A549 (cell line): Measurements from ENCODE around the gene TRMT2A.

Source experiments
- MAZ ChIP-seq: fragments of 150-350 bp; IDR thresholded peaks from 2 replicates; pipeline ENCODE4 v1.6.1; 2014; ENCODE audit warnings: antibody characterized with exemption, low read depth, low read length, borderline replicate concordance
- POLR2A ChIP-seq: IDR thresholded peaks from 2 replicates; pipeline ENCODE4 v1.6.1; 2012; ENCODE audit warnings: mild to moderate bottlenecking, low read length
- SMC3 ChIP-seq: fragments of >200 bp; sonication (Bioruptor Twin); formaldehyde crosslinking; IDR thresholded peaks from 3 replicates; pipeline ENCODE4 v1.6.1; 2018; ENCODE audit warnings: inconsistent platforms
- TF ChIP-seq, protein P1 (sequence below): fragments of 150-350 bp; IDR thresholded peaks from 2 replicates; pipeline ENCODE4 v1.6.1; 2014; ENCODE audit warnings: low read depth, mild to moderate bottlenecking, low read length
- TF ChIP-seq, protein P2 (sequence below): fragments of >200 bp; sonication (Bioruptor Twin); formaldehyde crosslinking; IDR thresholded peaks from 3 replicates; pipeline ENCODE4 v1.5.1; 2016
- TF ChIP-seq, protein P3 (sequence below): IDR thresholded peaks from 2 replicates; pipeline ENCODE4 v1.6.1; 2012

DNA sequence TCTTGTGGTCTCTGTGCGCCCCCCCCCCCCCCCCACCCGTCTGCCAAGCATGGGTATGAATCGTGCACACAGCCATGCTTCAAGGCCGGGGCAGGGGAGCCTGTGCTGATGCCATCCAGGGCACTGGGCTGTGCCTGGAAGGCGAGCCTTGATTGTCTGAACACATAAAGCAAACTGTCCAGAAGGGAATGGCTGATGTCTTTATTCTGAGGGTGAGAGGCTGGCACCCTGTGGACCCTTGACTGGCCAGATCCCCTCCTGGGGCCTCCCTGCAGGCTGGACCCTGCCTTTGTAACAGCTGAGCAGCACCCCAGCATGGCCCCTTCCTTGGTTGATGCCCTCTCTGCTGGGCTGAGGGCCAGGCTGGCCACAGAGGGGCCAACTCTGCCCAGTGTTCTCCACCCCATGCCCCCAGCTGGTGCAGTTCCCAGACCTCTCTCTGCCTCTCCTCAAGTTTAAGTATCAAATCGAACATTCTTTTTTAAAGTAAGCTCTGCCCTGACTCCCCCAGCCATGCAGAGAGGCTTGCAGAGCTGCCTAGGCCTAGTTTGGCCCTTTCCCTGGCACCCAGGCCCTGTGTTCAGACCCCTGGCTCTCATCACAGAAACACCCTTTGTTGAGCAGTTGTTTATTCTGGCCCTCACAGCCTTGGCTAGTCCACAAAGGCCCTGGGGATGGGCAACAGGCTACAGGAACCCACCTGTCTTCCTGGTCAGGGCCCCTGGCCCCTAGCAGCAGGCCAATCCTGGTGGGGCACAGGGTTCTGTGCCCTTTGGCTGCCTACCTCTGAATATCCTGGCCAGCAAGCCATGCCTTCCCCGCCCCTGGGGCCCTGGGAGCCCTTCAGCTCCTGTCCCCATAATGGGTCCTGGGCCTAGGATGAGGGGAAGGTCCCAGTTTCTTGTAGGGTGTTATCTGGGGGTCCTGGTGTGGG is 5.1 kb downstream of the TRMT2A start:
- TF ChIP-seq, protein P1, sequence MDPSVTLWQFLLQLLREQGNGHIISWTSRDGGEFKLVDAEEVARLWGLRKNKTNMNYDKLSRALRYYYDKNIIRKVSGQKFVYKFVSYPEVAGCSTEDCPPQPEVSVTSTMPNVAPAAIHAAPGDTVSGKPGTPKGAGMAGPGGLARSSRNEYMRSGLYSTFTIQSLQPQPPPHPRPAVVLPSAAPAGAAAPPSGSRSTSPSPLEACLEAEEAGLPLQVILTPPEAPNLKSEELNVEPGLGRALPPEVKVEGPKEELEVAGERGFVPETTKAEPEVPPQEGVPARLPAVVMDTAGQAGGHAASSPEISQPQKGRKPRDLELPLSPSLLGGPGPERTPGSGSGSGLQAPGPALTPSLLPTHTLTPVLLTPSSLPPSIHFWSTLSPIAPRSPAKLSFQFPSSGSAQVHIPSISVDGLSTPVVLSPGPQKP = no peak
- no peak for TF ChIP-seq MAZ
- TF ChIP-seq, protein P2, sequence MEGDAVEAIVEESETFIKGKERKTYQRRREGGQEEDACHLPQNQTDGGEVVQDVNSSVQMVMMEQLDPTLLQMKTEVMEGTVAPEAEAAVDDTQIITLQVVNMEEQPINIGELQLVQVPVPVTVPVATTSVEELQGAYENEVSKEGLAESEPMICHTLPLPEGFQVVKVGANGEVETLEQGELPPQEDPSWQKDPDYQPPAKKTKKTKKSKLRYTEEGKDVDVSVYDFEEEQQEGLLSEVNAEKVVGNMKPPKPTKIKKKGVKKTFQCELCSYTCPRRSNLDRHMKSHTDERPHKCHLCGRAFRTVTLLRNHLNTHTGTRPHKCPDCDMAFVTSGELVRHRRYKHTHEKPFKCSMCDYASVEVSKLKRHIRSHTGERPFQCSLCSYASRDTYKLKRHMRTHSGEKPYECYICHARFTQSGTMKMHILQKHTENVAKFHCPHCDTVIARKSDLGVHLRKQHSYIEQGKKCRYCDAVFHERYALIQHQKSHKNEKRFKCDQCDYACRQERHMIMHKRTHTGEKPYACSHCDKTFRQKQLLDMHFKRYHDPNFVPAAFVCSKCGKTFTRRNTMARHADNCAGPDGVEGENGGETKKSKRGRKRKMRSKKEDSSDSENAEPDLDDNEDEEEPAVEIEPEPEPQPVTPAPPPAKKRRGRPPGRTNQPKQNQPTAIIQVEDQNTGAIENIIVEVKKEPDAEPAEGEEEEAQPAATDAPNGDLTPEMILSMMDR = no peak
- no peak for TF ChIP-seq SMC3
- TF ChIP-seq, protein P3, sequence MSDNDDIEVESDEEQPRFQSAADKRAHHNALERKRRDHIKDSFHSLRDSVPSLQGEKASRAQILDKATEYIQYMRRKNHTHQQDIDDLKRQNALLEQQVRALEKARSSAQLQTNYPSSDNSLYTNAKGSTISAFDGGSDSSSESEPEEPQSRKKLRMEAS = no peak
- no peak for TF ChIP-seq POLR2A
